ENCODE data around the gene XXYLT1. TPM values are rescaled to one million over a fixed set of nuclear protein-coding genes. Genes with fewer than 3 reads are reported as not detected.
A peak's percentile ranks its signal among the peaks of the same experiment; 100 is the strongest.

XXYLT1 gene
- total RNA-seq (10 to 100 TPM in 5 of 9 donors, 1 to 10 TPM in 4; 8.2 to 14.6 (median 10.2) TPM), polyA plus RNA-seq (1 to 10 TPM; 6.2 to 7.6 (median 7.4) TPM)
- long read RNA-seq, donor 1, partial matches to known transcripts, result 0 of 3 reads
- long read RNA-seq, donor 1, other reads (novel, unspliced or antisense), result 0 of 3 reads
- long read RNA-seq, donor 2, partial matches to known transcripts, result 0 of 3 reads
- long read RNA-seq, donor 2, other reads (novel, unspliced or antisense), result 0 of 3 reads
- long read RNA-seq, donor 3, partial matches to known transcripts, result 0 of 1 reads
- long read RNA-seq, donor 3, other reads (novel, unspliced or antisense), result 0 of 1 reads
- long read RNA-seq, donor 4, partial matches to known transcripts, result 0 of 4 reads
- long read RNA-seq, donor 4, other reads (novel, unspliced or antisense), result 0 of 4 reads
- long read RNA-seq, donor 5, transcript XXYLT1-201 (4 exons, 2,727 nt), result major isoform, 11 of 18 reads
- long read RNA-seq, donor 5, partial matches to known transcripts, result 0 of 18 reads
- long read RNA-seq, donor 5, other reads (novel, unspliced or antisense), result 7 of 18 reads
- long read RNA-seq, donor 6, result 0 reads
- long read RNA-seq, donor 7, partial matches to known transcripts, result 0 of 3 reads
- long read RNA-seq, donor 7, other reads (novel, unspliced or antisense), result 0 of 3 reads
- long read RNA-seq, donor 8, transcript XXYLT1-201 (4 exons, 2,727 nt), result major isoform, 7 of 7 reads
- long read RNA-seq, donor 8, partial matches to known transcripts, result 0 of 7 reads
- long read RNA-seq, donor 8, other reads (novel, unspliced or antisense), result 0 of 7 reads
- long read RNA-seq, donor 9, partial matches to known transcripts, result 0 of 2 reads
- long read RNA-seq, donor 9, other reads (novel, unspliced or antisense), result 0 of 2 reads
- long read RNA-seq, donor 10, partial matches to known transcripts, result 0 of 3 reads
- long read RNA-seq, donor 10, other reads (novel, unspliced or antisense), result 0 of 3 reads

DNA sequence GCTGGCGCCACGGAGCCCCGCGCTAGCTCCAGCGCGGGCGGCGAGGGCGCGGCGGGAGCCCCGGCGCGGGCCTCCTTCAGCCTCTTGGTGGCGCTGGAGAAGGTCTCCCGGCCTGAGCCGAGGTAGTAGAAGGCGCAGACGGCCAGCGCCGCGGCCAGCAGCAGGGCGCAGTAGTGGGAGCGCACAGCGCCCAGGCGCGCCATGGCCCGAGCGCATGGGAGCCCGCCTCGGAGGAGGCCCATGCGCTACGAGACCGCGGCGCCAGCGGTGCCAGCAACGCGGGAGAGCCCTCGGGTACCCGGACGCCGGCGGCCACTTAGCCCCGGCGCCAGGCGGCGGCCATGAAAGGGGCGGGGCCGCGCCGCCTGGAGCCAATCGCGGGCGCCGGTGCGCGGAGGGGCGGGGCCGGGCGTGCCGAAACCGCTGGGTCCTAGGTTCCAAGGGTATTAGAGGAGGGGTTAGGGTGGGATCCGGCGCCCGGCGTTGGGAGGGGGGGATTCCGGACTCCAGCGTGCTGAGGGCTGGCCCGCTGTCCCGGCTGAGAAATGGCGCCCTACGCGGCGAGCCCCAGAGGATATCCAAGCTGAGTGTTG is at the start of gene XXYLT1:
Gene XXYLT1 (minus strand): TSS at position 343 of the 593 bp plus-strand sequence. CDS start 101 bp downstream, at position 242.
- H3K36me3 ChIP-seq (replicated peaks in 1 of 2), result peaks cover 0 to 6% of the 10 kb centered on the region in 2 donors
- H3K4me1 ChIP-seq (replicated peaks in 1 of 2), result peaks cover 9 to 22% of the 10 kb centered on the region in 2 donors
- intact Hi-C loops (cut with DNase I), result loop anchor here in 1 of 2 donors (2.0 kb wide), 1 partner anchor 256 kb away; no protein-coding TSS in a partner anchor
- no peaks in the 10 kb centered on the region for H3K27me3 ChIP-seq
- TF ChIP-seq, protein P1, sequence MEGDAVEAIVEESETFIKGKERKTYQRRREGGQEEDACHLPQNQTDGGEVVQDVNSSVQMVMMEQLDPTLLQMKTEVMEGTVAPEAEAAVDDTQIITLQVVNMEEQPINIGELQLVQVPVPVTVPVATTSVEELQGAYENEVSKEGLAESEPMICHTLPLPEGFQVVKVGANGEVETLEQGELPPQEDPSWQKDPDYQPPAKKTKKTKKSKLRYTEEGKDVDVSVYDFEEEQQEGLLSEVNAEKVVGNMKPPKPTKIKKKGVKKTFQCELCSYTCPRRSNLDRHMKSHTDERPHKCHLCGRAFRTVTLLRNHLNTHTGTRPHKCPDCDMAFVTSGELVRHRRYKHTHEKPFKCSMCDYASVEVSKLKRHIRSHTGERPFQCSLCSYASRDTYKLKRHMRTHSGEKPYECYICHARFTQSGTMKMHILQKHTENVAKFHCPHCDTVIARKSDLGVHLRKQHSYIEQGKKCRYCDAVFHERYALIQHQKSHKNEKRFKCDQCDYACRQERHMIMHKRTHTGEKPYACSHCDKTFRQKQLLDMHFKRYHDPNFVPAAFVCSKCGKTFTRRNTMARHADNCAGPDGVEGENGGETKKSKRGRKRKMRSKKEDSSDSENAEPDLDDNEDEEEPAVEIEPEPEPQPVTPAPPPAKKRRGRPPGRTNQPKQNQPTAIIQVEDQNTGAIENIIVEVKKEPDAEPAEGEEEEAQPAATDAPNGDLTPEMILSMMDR (IDR thresholded peaks at IDR 0.05), result peak in 4 of 6 experiments; percentile 13 to 64 (median 57)
- peak in 1 of 2 donors; percentile 49 for TF ChIP-seq POLR2A (IDR thresholded peaks at IDR 0.05)
- WGBS, 4 donors, result 0 to 2% (median 0%) methylated on average over 4 to 75 of the region's 75 CpGs
- peak within 1 kb of the TSS; percentile 50 to 87 (median 71) for H3K27ac ChIP-seq
- no peaks in the 10 kb centered on the region for H3K9me3 ChIP-seq (replicated peaks in 1 of 3)
- DNase-seq, result peak; percentile 84 to 93 (median 89)
- H3K4me3 ChIP-seq, result peak within 1 kb of the TSS; percentile 57 to 81 (median 68)

DNA sequence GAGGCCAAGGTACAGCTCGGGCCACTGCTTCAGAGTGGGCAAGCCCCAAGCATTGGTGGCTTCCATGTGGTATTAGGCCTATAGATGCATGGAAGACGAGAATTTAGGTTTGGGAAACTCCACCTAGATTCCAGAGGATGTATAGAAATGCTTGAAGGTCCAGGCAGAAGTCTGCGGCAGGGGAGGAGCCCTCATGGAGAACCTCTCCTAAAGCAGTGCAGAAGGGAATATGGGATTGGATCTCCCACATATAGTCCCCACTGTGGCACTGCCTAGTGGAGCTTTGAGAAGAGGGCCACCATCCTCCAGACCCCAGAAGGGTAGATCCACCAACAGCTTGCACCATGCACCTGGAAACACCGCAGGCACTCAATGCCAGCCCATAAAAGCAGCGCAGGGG is 48.1 kb upstream of the XXYLT1 start:
- Histone ChIP-seq H3K4me3 (no peak overlapping the region), H3K9me3 (replicated peaks in 1 of 3) (no peaks in the 10 kb centered on the region), H3K4me1 (replicated peaks in 1 of 2) (no peaks in the 10 kb centered on the region), H3K27ac (no peak overlapping the region), H3K36me3 (replicated peaks in 1 of 2) (no peaks in the 10 kb centered on the region), H3K27me3 (no peaks in the 10 kb centered on the region)
- 92 to 98% (median 97%) methylated on average over 3 to 5 of the region's 5 CpGs for WGBS, 4 donors
- intact Hi-C loops (cut with DNase I), result no loop called here
- DNase-seq, result no peak
- TF ChIP-seq, protein P1 (IDR thresholded peaks at IDR 0.05), result no peak
- TF ChIP-seq POLR2A (IDR thresholded peaks at IDR 0.05), result no peak

DNA sequence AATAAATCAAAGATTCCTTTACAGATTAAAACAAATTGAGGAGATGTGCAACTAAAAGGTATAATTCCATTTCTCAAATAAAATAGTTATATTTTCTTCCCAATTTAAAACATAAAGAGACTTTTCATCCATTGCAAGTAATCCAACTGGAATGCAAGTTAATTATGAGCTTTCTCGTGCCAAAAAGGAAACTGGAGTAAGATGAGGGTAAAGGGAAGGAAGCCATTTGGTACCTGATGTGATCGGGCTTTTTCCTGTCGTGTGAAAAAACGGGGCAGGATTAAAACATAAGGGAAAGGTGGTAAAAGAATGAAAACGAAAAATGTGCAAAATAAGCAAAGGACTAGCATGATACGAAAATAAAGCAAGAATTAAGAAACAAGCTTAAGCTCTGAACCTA is 41.8 kb upstream of the XXYLT1 start:
- TF ChIP-seq, protein P1 (IDR thresholded peaks at IDR 0.05), result no peak
- no peak for TF ChIP-seq POLR2A (IDR thresholded peaks at IDR 0.05)
- Histone ChIP-seq H3K27me3 (no peaks in the 10 kb centered on the region), H3K4me3 (no peak overlapping the region), H3K4me1 (replicated peaks in 1 of 2) (no peaks in the 10 kb centered on the region), H3K9me3 (replicated peaks in 1 of 3) (no peaks in the 10 kb centered on the region), H3K36me3 (replicated peaks in 1 of 2) (no peaks in the 10 kb centered on the region), H3K27ac (no peak overlapping the region)
- intact Hi-C loops (cut with DNase I), result no loop called here
- no peak for DNase-seq
- WGBS, 4 donors, result 73 to 84% (median 76%) methylated on average over 6 of the region's 6 CpGs

All from adrenal gland (tissue), 19 donors.